Activated T-cell treated with anti-CD3 and anti-CD28 coated beads, Interleukin-2, amount 50 U/mL, for 48 hours (primary cell): ENCODE measurements around the gene BCL2.
"Not testable (repeated sequence)": the region's sequence is repeated elsewhere in the genome, so short reads cannot be mapped to it uniquely, and the experiment has no call there.

ENCODE experiments used
- DNase-seq, 2 experiments: peaks; one replicate each; pipeline ENCODE4 v3.0.0-alpha.2; 2020

BCL2 gene

DNA sequence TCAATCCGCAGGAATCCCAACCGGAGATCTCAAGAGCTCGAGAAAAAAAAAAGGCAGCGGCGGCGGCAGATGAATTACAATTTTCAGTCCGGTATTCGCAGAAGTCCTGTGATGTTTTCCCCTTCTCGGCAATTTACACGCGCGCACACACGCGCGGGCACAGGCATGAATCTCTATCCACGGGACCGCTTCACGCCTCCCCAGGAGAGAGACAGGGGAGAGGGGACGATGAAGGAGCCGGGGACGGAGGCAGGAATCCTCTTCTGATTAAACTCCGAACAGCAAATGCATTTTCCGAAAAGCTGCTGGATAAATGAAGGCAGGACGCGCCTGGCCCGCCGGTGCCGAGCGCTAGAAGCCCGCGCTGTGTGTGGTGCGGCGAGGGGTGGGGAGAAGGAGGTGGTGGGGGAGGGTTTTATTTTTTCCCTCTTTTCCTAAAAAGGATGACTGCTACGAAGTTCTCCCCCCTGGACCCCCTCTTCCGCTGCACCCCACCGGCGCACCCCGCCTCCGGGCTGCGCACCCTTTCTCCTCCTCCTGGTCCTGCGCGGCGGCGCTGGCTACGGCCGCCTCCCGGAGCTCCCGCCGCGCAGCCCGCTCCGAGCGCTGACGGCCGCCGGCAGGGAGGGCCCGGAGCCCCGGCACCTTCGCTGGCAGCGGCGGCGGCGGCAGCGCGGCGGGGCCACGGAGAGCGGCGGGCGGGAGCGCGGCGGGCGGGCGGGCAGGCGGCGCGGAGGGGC lies at the start of gene BCL2:
BCL2 (minus strand) TSS at position 387 of the 740 bp plus-strand sequence.
- peak; percentile 70 to 72 for DNase-seq

DNA sequence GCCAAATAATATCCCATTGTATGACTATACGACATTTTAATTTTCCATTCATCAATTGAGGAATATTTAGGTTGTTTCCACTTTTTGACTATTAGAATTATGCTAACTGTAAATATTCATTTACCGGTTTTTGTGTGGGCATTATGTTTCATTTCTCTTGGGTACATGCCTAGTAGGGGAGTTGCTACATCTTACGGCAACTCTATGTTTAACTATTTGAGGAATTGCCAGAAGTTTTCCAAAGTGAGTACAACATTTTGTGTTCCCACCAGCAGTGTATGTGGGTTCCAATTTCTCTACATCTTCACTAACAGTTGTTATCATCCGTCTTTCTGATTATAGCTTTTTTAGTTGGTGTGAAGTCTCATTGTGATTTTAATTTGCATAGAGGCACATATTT lies 49.0 kb upstream of the BCL2 start:
- no peak for DNase-seq

DNA sequence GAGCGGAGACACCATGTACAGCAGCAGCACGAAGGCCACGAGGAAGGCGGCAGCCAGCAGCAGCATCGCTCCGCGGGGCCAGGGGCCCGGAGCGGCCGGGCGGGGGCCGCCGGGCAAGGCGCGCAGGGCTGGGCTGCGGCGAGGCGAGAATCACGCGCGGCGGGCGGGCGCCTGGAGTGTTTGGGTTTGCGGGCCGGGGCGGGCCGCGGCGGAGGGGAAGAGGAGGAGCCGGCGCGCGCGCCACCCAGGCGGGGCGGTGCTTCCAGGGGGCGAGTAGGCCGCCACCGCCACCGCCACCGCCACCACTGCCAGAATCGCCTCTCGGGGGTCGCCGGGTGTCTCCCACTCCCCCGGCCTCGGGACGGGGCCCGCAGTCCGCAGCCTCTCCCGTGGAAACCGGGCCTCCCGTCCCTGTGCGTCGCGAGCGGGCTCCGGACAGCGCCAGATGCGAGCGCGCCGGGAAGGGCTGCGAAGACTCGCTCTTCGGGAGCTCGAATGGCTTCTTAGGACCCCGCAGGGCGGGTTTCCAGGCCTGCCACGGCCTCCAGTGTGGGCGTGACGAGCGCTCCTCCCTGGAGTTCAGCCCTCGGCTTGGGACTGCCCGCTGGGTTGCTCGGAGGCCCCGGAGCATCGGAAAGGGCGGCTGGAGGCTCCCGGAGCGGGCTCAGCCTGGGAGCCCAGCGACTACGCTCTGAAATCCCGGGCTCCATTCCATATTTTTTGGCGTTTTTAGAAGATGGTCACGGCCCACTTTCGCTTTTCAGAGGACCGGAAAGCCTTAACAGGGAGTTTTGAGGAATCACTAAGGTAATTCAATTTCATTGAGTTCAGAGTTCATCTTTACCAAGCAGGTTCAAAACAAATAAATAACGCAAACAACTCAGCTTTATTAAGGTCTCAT lies 47.7 kb upstream of the BCL2 start, which contains the start of gene KDSR:
KDSR (minus strand) TSS at position 154 of the 901 bp plus-strand sequence; CDS start at position 66, 88 bp downstream.
- peak; percentile 88 to 90 for DNase-seq

DNA sequence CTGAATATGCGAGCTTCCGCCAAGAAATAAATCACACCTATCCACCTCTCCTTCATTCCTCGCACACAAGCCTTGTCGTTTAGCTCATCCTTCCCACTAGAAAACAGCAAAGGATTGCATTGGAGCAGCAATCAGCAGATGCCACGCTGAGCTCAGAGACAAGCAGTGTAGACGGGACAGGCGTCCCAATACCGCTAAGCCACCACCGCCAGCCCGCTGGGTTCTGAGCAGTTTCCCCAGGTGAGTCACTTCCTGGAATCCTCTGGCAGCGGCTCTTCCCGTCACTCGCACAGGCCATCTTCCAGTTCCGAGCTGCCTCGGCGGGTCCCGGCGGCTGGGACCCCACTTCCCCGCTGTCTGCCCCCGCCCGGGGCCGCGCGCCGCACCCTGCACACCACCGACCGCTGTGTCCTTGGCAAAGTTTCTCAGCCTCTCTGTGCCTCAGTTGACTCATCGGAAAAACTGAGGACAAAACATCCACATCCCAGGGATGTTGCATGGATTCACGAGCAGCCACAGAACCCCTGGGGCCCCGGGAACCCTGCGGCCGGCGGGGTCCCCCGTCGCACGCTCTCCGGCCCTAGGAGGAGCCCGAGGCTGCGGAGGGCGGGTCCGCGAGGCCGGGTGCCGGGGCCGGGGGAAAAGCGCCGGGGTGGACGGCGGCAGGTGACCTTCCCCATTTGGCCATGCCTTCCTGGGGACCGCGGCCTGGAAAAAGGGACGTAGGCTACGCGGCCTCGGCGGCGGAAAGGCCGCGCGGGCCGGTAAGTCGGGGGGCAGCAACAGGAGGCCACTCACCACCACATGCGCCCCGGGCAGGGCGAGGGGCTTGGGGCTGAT lies 46.9 kb upstream of the BCL2 start:
- DNase-seq = peak; percentile 79 to 84

DNA sequence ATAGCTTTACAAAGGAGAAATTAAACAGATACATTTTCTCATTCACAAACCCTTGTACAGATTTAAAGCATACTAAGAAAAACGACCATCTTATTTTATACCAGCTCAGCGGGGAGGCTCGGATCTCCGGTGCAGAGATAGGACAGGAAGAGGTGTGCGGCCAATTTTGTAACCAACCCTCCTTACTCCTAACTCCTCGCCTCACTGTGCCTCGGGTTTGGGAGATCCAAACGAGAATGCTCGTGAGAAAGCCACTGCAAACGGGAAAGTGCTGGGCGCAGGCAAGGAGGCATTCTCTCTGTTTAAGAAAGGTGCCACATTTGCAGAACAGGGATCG lies 46.3 kb upstream of the BCL2 start:
- no peak for DNase-seq

DNA sequence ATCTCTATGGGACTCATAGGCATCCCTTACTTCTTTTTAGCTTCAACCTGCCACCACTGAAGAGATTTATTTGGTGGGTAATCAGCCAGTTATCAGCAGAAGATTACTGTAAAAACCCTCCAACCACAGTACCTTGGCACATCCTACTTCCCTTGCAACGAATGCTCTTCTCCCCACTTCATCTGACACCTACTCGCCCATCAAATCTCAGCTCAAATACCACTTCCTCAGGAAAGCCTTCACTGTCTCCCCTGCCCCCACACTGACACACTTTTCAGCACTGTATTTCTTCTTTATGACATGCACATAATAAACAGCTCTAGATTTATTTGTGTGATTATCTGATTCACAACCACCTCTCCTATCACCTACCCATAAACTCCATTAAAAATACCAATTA lies 44.4 kb upstream of the BCL2 start:
- no peak for DNase-seq

DNA sequence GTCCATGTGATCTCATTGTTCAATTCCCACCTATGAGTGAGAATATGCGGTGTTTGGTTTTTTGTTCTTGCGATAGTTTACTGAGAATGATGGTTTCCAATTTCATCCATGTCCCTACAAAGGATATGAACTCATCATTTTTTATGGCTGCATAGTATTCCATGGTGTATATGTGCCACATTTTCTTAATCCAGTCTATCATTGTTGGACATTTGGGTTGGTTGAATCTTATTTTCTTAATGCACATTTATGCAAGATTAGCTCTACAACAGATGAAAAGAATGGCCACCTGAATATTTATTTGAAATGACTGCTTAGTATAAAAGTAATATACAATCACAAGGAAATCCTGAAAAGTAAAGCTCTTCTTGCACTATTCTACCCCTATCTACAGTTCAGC lies 43.9 kb upstream of the BCL2 start:
- not testable (repeated sequence) for DNase-seq

DNA sequence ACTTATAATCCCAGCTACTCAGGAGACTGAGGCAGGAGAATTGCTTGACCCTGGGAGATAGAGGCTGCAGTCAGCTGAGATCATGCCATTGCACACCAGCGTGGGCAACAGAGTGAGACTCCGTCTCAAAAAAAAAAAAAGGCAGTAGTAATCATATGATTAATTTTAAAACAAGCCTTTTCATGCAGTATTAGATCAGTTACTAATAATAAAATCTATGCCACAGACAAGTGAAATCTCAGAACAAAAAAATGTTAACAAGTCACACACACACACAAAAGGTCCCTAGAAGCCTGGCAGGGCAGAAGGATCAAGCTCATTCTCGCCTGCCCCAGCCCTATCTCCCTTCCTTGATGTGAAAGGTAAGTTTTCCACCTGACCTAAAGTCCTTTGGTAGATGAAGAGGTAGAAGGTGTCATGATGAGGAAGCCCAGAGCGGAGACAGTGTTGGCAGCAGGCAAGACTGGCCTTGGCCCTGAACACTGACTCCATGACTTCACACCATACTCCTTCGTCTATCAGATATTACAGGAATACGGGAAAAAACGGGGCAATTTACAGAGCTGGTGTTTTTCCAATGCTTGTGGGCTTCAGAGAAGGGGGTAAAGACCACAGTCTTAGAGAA lies 36.8 kb upstream of the BCL2 start:
- no peak for DNase-seq

DNA sequence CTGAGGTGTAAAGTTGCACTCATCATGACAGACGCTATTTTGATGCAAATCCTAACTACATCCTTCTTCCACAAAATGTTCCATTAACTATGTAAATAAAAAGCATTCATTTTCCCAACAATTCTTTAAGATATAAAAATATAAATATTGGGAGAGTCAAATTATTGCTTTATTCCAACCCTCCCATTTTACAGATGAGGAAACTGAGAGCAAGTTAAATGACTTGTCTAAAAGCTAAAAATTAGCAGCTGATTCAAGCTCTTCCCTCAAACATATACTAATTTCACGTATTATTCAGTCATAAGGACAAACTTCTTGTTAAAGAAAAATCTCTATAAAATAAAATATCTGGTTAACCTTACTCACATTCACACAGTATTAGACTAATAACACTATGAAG lies 30.7 kb upstream of the BCL2 start:
- DNase-seq = no peak

DNA sequence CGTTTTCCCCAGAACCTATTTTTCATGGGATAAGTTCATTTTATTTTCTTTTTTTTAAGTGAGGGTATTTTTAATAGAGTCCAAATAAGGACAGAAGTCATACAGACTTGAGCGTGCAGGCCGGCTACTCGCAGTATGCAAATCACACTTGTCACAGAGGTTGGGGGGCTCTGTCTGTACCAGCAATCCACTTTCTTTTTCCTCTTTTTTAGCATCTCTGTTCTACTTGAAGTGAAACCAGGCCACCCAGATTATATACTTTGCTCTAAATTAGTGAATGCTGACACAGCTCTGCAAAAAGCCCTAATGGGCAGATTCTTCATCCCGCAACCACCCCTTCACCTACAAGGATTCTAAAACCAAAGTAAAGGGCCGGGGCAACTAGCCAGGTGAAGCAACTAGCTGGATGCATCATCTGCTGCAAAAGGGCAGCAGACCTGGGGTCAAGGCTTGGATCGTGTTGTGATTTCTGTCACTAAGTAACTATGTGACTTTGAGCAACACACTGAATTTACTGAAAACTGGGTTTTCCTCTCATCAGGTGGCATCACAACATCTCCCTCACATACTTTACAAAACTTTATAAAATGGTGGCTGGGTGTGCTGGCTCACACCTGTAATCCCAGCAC lies 29.1 kb upstream of the BCL2 start:
- DNase-seq = no peak

DNA sequence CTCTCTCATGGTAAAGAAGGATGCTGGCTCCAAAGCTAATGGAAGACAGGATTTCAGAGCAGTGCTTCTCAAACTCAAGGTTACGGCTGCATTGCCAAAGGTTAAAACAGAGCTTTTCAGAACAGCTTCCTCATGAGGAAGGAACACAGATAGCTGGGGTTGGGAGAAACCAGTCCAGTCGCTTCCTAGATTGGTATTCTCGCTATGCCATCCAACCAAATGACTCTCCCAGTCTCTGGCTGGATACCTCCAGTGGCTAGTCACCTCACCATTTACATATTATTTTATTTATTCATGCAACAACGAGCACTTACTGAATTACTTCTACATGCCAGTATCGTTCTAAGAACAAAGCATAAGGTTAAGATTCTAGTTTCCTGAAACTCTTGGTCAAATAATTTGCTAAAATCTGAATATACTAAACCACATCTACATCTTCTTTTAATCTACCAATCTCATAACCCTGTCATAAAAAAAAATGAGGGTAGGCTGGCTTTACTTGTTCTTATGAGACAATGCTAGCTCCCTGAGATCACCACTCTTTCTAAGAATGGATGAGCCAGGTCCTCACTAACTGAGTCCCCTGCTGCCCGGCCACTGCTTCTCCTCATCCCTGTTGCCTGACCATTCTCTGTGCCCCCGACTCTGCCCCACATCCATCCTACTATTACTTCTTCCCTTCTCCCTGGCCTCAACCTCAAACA lies 27.1 kb upstream of the BCL2 start:
- DNase-seq = no peak

DNA sequence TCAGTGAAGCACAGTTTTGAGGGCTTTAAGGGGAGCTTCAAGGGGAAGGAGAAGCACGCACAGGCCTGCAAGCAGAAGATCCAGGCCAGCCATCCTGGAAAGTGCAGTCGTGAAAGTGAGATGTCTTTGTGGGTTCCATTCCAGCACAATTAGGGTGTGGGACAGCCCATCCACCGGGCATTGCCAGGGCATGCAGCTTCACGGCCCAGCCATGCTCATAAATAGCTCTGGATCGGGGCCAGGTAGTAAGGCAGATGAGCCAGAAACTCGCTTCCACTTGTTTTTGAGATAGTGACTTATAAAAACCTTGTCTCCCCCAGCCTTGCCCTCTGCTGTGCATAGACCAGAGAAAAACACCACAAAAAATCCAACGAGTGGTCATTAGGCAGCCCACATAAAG lies 26.5 kb upstream of the BCL2 start:
- DNase-seq = no peak

DNA sequence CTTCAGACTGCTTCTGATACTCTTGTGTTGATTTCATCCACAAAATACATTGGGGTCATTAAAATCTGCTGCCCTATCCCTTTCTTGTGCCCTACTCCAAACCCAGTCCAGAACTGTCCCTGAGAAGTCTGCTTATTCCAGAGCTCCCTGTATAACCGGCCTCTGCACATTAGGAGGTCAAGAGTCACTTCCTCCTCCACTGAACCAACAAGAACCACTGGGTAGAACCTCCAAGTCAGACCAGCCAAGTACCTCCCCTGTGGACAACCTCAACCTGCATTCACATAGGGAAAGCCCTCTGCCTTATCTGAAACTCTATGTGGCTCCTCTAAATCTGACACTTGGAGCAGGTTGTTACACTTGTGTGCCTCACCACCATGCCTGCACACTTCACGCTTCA lies 25.3 kb upstream of the BCL2 start:
- no peak for DNase-seq

DNA sequence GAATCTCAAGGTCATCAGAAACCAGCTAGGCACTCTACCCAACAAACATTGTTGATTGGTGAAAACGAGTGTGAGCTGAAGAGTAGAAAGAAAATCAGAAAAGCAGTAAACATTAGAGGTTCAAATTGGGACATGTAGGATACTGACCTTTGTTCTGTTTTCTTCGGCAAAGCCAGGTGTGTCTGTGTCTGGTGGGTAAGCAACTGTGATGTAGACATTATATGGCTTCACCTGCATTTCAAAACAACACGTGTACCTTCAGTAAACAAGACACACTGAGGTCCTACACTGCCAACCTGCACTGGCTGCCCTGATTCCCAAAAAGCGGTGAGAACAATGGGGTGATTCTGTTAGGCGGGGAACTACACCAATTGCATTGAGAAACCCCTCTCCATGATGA lies 24.7 kb upstream of the BCL2 start:
- no peak for DNase-seq

DNA sequence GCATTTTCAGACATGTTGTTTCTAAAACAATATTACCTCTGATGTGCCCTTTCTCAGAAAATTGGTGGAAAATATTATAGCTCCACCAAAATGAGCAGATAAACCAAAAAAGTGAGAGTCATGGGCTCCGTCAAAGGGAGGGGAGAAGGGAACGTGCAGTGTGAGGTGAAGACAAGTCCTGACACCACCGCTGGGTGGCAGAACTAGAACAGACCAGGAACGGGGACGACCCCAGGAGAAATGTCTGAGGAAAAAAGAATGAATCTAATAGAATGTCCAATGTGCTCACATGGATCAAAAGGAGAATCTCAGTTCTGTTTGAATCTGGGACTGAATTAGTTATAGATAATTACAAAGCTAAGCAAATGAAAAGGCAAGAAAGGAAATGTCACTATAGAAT lies 22.6 kb upstream of the BCL2 start:
- peak; percentile 35 to 37 for DNase-seq

DNA sequence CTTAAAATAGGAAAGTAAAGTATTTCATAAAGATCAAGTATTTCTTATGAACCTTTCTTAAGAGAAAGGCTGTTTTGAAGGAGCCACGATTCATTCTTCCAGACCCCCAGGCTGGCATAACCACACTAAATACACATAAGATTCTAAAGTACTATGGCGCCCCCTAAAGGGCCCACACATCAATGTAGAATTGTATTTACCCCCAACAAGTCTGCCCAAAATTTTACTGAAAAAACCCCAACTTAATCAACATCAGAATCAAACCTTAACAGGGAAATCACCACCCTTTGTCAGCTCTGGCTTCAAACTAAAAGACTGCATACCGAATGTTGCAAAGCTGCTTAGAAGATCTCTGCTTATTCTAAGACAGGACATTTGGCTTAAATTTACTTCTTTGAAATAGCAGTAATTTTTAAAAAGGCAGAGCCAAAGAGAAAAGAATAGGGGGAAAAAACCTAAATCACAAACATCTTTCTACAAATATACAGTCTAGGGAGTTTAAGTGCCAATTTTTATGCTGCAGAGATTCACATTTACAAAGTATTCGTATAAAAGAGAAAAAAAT lies 20.4 kb upstream of the BCL2 start:
- DNase-seq = peak; percentile 36 to 44

DNA sequence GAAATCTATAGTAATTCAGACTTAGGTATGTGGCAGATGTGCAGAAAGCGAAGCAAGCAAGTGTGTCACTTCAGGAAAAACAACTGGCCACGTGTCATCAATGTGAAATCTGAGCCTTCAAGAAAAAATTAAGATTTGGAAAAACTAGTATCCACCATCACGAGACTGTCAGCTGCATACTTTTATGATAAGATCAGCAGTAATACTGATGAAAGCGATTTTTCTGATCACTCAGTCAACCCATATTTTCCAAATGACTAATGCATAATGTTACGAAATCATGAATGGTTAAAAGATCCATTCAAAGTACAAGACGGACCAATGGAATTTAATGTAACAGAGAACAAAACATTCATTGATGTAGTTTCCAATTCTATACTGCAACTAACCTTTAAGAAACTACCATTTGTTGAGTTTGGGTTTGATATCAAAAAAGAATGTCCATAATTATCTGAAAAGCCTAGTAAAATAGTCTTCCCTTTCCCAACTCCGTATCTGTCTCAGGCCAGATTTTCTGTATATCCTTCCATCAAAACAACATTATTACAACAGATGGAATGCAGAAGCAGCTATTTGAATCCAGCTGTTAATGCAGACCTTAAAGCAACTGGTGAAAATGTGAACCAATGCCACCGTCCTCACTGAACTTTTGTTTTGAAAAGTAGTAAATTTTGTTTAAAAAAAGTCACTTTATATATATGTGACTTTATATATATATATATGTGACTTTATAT lies 17.0 kb upstream of the BCL2 start:
- no peak for DNase-seq

DNA sequence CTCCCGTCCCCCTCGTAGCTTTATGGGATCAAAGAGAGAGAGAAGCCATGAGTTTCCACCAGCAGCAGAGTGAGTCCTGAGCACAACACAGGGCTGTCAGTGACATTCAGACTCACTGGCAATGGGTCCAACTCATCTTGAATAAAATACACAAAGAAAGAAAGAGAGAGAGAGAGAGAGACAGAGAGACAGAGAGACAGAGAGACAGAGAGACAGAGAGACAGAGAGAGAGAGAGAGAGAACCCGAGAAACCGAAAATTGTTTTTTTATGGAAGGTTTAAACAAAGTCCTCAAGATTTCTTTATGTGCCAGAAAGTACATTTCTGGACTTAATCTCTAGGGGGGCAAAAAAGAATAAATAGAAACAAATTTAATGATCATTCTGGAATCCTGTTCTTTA lies 11.5 kb upstream of the BCL2 start:
- no peak for DNase-seq

DNA sequence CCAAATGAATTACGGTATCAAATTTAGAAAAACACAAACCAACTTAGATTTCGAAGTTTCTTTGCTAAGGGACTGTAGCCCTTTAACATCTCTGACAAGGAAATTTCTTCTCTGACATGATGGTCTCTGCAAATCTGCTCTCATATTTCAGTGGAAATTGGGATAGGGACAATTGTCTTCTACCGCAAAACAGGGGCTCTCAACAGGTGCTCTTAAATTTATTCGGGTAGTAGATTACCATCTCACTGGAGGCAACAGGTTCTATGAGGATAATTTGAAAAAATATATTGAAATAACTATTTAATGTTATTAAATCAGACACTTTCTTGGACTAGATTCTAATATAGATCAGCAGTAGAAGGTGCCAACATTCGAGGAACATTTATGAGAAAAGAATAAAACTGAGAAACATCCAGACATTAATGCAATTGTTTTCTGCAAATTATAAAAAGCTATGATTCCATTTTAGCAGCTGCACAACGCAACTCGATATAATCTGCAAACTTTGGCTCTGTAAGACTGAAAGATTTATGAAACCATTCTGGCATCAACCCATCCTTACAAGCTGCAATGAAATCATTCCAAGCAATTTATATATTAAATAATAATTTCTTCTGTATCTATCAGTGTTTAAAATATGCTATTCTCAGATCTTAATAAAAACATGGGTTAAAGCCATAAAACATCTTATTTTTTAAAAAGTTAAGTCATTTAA lies 10.0 kb upstream of the BCL2 start:
- DNase-seq = no peak

DNA sequence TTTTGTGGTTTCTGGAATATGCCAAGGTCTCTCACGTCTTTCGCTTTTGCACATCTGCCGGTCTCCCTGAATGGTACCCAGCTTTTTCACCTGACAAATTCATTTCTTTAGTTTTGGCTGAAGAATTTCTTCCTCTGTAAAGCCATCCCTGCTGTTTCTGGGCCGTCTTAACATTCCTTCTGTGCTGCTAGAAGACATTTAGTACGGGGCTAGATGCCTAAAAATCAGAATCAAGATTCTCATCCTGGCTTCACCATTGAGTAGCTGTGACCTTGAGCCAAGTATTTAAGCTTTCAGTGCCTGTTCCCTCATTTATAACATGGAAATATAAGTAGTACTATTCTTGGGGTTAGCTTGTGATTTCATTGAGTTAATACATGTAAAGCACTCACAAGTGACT lies 6.4 kb upstream of the BCL2 start:
- DNase-seq = no peak
